OCI-M2 (cell line): Measurements from ENCODE around the gene SMTNL2.
A peak's percentile ranks its signal among the peaks of the same experiment; 100 is the strongest.

Experiments
- DNase-seq: peaks from one replicate; lab custom pipeline; 2025; ENCODE audit not compliant: unreplicated experiment; lab: John Stamatoyannopoulos, UW

SMTNL2 gene

GRCh38 chr17:4545217-4545951 lies 38.9 kb upstream of the SMTNL2 start:
- DNase-seq: no peak

- no peak for DNase-seq
These were observed 37.0 kb upstream of the SMTNL2 start for GRCh38 chr17:4547118-4547906.

- no peak for DNase-seq
These were observed 36.3 kb upstream of the SMTNL2 start for GRCh38 chr17:4548061-4548461.

GRCh38 chr17:4548721-4549531 lies 35.4 kb upstream of the SMTNL2 start:
- no peak for DNase-seq

GRCh38 chr17:4549781-4550533 lies 34.4 kb upstream of the SMTNL2 start:
- DNase-seq: no peak

- DNase-seq: no peak
These were observed 33.7 kb upstream of the SMTNL2 start for GRCh38 chr17:4550534-4551039.

- no peak for DNase-seq
These were observed 33.2 kb upstream of the SMTNL2 start for GRCh38 chr17:4551141-4551540.

GRCh38 chr17:4551796-4552525 lies 32.4 kb upstream of the SMTNL2 start:
- no peak for DNase-seq

GRCh38 chr17:4553669-4554068 lies 30.7 kb upstream of the SMTNL2 start:
- no peak for DNase-seq

- no peak for DNase-seq
These were observed 29.8 kb upstream of the SMTNL2 start for GRCh38 chr17:4554441-4554996.

GRCh38 chr17:4554997-4555799 lies 29.1 kb upstream of the SMTNL2 start, which contains the start of gene MYBBP1A:
Gene MYBBP1A, minus strand, starts transcription at chr17:4555384. Its CDS starts 60 bp downstream, at chr17:4555324.
- peak; percentile 47 for DNase-seq

- no peak for DNase-seq
These were observed 28.2 kb upstream of the SMTNL2 start for GRCh38 chr17:4555873-4556759.

- no peak for DNase-seq
These were observed 27.3 kb upstream of the SMTNL2 start for GRCh38 chr17:4556996-4557395.

GRCh38 chr17:4557626-4558346 lies 26.5 kb upstream of the SMTNL2 start:
- no peak for DNase-seq

- no peak for DNase-seq
These were observed 25.9 kb upstream of the SMTNL2 start for GRCh38 chr17:4558347-4558971.

- DNase-seq: no peak
These were observed 25.1 kb upstream of the SMTNL2 start for GRCh38 chr17:4559139-4559791.
